ENCODE measurements around the gene RCOR1.

The RCOR1 gene

DNA sequence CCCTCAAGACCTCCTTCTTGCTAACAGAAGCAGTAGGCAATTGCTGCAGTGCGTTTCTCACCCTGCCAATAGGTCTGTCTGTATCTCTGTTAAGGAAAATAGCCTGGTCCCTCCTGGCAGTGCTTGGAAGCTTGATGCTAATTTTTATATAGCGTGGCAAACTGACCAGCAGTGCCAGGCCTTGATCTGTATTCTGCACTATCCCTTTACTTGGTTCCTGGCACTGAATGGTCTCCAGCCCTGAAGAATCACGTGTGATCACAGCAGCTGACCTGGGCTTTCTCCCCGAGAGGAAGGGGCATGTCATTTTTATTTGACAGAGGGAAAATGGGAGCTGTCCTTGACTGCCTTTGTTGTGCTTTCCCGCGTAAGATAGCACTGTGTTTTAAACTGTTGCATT lies 136.1 kb downstream of the RCOR1 start:
- no peak for DNase-seq

DNA sequence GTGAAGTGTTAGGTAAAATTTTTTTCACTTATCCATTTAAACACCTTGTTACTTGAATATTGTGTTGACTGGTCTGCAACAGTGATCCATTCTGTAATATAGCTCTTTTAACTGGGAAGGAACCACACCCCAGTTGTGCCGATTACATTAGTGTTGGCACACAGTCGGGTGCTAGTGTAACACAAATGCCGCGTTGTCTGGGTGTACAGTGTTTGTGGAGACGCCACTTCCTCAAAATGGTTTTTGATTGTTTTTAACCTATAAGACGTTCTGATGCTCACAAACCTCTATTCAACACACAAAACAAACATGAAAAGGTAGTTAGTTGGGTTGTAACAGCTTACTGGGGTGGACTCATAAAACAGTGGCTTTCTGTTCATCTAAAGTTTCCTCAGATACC lies 136.8 kb downstream of the RCOR1 start:
- DNase-seq = no peak

DNA sequence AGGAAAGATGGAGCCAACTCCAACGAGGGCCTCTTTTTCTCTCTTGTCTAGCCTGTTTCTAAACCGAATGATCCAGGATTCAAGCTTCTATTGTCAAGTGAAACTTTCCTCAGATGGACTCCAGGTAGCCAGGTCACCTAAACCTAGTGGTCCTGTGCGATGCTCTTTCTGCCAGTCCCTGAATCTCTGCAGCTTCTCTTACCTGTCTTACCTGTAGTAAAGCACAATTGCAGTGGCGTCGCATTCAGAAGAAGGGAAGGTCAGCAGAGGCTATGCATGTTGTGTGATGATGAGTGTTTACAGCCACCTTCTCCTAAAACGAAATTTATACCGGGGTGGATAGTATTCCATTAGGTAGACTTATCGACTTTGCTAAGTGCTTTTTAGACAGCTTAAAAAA lies 137.4 kb downstream of the RCOR1 start:
- DNase-seq = no peak

GRCh38 chr14:102731101-102731870 lies 138.8 kb downstream of the RCOR1 start:
- DNase-seq = no peak

GRCh38 chr14:102731871-102732800 lies 139.7 kb downstream of the RCOR1 start:
- DNase-seq = no peak

GRCh38 chr14:102732924-102733323 lies 140.5 kb downstream of the RCOR1 start:
- no peak for DNase-seq

- no peak for DNase-seq
These were observed 140.9 kb downstream of the RCOR1 start for GRCh38 chr14:102733326-102733725.

- DNase-seq = no peak
These were observed 142.0 kb downstream of the RCOR1 start for GRCh38 chr14:102734436-102734835.

DNA sequence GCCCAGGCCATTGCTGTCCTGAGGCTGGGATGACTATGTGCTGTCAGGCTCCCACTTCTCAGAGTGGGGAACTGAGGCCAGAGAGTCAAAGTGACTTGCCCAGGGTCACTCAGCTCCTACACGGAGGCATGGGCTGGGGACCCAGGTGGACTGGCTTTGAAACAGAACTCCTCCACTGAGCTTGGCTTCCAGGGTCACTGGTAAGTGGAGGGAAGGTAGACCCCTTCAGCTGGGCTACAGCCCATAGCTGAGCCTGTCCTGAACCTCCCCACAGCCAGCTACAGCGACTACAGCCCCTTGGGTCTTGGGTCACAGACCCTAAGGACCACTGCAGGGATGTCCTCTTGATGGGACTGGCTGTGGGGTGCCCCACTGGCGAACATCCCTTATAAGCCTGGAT lies 144.5 kb downstream of the RCOR1 start:
- DNase-seq = no peak

DNA sequence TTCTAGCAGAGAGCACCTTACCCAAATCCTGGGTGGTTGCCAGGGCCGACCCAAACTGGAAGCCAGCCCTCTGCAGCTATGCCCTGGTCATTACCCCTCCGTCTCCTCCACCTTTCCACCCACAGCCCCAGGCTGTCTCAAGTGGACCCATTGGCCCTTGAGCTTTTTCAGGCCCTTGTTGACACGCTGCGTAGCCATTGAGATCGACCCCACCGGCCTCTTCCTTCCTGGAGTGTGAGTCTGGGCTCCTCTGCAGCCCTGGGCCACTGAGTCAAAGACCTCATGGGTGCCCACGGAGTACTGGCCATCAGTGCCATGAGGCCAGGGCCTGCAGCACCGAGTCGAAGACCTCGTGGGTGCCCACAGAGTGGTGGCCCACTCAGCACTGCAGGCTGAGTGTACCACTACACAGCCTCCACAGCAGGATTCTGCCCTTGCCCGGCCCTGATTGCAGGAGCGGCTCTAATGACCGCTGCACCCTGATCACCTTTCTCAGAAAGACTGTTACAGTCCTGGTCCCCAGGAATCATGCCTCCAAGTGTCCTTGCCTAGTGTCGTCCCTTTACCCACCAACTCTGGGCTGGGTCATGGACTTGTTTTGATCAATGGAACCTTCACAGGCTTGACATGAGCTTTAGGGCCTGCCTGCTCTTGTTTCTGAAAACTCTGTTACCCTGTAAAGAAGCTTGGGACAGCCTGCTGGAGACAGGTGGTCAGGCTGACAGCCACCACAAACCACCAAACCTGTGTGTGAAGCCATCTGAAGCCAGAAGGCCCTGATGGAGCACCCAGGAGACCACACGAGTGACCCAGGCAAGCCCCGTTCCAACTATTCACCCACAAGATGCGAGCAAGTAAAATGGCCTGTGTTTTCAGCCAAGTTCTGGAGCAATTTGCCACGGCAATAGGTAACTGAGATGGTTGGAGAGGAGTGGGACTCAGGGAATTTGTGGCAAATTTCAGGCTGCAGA lies 145.2 kb downstream of the RCOR1 start:
- DNase-seq = no peak

DNA sequence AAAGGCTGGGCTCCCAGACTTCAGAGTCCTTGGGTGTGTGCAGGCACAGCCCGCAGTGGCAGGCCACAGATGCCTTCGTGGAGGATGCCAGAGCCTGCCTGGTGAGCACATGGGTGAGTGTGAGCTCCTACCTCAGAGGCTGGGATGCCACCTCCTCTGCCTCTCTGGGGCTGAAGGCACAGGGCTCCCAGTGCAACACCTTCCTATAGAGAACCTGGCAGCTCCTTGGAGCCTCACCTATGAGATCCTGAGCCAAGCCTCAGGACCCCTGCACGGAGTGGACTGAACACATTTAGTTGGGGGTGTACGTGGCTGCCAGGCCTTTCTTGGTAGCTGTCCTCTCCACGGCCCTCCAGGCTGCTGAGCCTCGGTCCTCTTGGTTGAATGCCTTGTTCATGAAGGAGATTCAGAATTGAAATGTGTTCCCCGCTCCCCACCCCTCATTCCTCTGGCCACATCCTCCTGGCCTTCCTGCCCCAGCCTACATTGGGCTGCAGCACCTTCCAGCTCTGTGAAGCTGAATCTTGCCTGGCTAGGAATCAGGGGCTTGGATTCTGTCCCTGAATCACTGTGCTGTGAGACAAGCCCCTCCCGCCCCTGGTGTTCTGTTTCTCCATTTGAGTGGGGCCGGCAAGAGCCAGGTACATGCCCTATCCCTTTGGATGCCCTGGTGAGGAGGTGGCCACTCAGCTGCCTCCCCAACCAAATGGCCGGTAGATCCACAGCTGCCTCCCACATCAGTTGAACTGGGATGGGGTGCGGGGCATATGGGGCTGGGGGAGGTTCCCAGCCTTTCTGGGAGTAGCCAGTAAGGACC lies 146.1 kb downstream of the RCOR1 start:
- DNase-seq = no peak

DNA sequence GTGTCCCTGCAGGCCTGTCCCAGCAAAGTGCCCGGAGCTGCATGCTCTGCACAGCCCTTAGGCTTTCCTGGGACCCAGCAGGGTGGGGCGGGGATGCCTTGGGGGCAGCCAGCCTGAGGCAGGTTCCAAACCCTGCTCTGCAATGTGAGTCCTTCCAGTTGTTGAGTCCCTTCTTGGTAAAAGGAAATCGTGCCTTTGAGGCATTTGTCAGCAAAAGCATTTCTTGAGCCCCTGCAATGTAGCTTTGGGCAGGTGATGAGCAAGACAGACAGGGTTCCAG lies 146.7 kb downstream of the RCOR1 start:
- no peak for DNase-seq

DNA sequence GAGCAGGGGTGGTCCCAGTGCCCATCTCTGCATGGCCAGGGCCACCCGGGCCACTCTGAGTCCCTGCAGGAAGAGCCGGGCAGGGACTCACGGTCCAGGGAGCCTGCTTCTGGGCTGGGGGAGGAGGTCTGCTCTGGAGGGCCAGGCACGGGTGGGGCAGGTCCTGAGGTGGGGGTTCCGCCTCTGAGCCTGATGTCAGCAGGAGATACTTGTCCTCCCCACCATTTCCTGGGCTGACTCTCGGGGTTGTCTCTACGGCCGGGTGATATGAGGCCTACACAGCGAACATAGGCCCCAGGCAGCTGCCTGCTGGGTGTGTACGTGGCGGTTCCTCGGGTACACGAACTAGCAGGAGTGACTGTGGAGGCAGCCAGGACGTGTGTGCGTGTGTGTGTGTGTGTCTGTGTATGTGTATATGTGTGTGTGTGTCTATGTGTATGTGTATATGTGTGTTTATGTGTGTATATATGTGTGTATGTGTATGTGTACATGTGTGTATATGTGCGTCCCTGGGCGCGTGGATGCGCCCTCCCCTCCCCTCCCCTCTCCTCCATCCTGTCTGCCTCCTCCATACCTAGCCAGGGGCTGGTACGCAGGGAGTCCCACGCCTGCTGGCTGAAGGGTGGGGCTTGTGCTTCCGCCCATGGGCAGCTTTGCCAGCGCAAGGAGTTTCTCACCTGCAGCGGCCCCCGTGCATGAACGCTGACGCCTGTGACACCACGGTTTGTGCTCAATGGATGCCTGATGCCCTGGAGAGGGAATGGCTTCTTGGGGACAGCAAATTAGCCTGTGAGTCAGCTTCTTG lies 154.4 kb downstream of the RCOR1 start:
- DNase-seq = no peak

GRCh38 chr14:102748806-102749205 lies 156.4 kb downstream of the RCOR1 start:
- DNase-seq = no peak

DNA sequence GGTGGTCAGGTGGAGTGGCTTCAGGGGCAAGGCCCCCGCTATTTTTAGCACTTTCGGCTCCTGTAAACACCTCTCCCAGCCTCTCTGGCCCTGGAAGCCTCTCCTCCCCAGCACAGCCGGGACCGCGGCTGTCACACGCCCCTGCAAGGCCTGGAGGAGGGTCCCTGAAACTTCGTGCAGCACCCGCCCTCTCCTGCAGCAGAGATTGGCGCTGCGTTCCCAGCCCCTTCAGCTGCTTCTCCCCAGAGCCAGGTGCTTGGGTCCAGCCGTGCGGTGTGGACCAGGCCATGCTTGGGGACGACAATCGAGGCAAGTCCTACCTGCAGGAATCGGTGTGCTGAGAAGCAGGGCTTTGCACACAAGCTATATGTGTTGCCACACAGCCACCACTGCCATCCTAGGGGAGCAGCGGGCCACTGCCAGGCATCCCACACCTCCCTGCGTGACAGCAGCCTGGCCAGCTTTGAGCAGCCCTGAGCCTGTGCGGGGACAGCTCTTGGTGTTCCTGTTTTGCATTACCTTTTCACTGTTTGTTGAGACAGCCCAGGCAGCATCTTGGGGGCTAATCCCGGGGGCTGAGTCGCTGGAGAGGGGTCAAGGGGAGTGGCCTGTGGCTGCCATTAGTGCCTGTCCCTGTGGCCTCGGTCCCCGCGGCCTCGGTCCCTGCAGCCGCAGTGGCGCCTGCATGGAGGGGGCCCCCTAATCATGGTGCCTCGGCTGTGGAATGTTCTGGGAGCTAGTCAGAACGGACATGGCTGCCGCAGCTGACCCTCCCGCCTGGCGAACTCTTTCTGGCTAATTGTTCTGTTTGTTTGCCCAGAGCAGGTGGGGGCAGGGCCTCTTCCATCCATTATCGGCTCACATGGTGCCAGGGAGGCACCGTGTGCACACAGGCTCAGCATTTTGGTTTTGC lies 157.2 kb downstream of the RCOR1 start:
- DNase-seq = no peak

DNA sequence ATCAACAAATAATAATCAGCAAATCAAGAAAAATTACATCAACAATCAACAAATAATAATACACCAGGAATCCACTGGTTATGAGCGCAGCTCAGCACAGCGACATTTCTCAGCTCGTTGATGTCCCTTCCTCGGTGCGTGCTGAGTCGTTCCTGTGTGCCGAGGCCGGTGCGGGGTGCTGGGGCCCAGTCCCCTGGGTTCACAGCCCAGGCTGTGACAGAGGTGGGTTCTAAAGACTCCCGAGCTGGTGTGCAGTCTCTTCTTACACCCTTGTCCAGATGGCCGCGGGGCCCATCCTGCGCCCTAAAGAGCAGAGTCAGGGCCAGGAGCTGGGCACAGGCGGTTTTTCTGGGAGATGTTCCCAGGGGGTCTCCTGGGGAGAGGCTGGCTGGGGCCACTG lies 157.9 kb downstream of the RCOR1 start:
- no peak for DNase-seq

- no peak for DNase-seq
These were observed 158.6 kb downstream of the RCOR1 start for GRCh38 chr14:102751088-102751487.

- no peak for DNase-seq
These were observed 159.9 kb downstream of the RCOR1 start for GRCh38 chr14:102752239-102752847.

DNA sequence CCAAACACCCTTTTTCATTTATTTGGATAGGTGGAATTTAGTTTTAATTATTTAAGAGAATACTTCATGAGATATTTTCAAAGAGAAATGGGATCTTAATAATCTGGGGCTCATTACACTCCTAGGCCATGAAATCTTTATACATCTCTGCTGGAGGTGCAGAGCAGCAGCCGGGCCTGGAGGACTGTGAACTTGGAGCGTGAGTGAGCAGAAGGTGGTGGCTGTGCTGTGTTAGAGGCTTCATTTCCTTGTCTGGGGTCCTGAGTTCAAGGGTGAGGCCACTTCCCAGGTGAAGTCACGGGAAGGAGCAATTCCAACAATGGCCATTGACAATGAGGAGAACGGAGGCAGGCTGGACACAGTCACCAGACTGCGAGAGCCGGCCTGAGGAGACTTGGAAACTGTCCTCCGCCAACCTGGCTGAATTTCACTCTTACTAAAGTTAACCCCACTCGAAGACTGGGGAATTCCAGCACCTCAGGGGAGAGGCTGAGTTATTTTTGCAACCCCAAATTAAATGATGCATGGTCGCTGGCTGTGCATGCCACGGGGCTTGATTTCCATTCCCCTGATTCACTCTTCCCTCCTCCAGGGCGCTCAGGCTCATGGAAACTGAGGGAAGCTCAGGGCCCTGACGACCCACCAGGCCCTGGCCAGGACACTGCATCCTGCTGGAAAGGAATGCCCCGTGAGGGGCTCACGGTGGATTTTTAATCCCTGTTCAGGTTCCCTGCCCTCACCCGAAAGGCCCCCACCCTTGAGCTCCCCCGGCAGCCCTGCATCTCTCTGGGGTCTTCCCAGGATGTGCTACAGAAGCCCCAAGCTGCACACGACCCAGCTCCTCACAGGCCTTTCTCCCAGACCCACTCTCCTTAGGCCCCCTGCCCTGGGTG lies 162.2 kb downstream of the RCOR1 start:
- DNase-seq = no peak
